Measurements from ENCODE around the gene CD38. TPM values are rescaled to one million over a fixed set of nuclear protein-coding genes. Genes with fewer than 3 reads are reported as not detected.

Gene CD38
- total RNA-seq, 4 donors from 2014 or later: 7.3 to 13.9 (median 9.2) TPM

- TF ChIP-seq CTCF (IDR thresholded peaks at IDR 0.05): no peak
- ATAC-seq (ENCODE audit: low FRiP score) (no peak), DNase-seq (ENCODE audit: low spot score) (no peak)
These were observed 90.0 kb downstream of the CD38 start for GRCh38 chr4:15868111-15868510.

GRCh38 chr4:15868826-15869413 is 90.8 kb downstream of the CD38 start:
- no peak for DNase-seq (ENCODE audit: low spot score)
- ATAC-seq (ENCODE audit: low FRiP score): no peak
- TF ChIP-seq CTCF (IDR thresholded peaks at IDR 0.05): no peak

- no peak for TF ChIP-seq CTCF (IDR thresholded peaks at IDR 0.05)
- no peak for ATAC-seq (ENCODE audit: low FRiP score)
- no peak for DNase-seq (ENCODE audit: low spot score)
These were observed 92.0 kb downstream of the CD38 start for GRCh38 chr4:15870079-15870478.

- no peak for TF ChIP-seq CTCF (IDR thresholded peaks at IDR 0.05)
- ATAC-seq (ENCODE audit: low FRiP score) (no peak), DNase-seq (ENCODE audit: low spot score) (no peak)
These were observed 93.0 kb downstream of the CD38 start for GRCh38 chr4:15870921-15871664.

DNA sequence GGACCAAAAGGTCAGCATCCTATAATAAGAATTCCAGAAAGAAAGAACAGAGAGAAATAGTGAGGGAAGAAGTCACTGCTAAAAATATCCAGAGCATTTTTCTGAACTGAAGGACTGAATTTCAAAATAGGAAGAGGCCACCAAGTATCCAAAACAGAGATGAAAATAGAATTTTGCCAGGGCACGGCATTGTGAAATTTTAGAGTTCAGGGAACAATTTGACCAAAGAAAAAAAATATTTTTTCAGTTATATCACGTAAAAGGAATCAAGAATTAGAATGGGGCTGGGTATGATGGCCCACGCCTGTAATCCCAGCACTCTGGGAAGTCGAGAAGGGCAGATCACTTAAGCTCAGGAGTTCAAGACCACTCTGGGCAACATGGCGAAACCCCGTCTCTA is 95.0 kb downstream of the CD38 start:
- TF ChIP-seq CTCF (IDR thresholded peaks at IDR 0.05): no peak
- no peak for ATAC-seq (ENCODE audit: low FRiP score)
- DNase-seq (ENCODE audit: low spot score): no peak

DNA sequence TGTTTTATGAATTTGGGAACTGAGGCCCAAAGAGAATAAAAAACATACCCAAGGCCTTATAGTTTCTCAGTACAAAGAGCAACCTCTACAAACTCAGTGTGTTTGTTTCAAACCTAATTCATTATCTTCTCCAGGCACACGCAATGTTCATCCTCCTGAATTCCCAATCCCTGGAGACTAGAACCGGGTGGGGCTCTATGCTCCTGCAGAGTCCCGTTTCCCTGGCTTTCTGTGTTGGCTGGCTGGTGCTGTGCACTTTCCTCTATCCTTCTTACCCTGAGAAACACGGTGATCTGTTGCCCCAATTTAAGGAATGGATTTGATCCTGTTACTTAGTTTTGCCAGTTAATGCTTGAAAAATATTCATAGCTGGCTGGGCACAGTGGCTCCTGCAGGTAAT is 96.5 kb downstream of the CD38 start:
- ATAC-seq (ENCODE audit: low FRiP score): no peak
- no peak for DNase-seq (ENCODE audit: low spot score)
- TF ChIP-seq CTCF (IDR thresholded peaks at IDR 0.05): no peak
